Spinal cord (tissue), 10 donors: Measurements from ENCODE around the gene CYP1A1. TPM values are rescaled to one million over a fixed set of nuclear protein-coding genes. Genes with fewer than 3 reads are reported as not detected.
A peak's percentile ranks its signal among the peaks of the same experiment; 100 is the strongest.

Experiments
- DNase-seq, 6 donors: peaks; one replicate each; pipeline versions ENCODE4 v3.0.0 to v3.0.0-alpha.2; 2013 to 2015; ENCODE audit warnings: low spot score in 6 of 6, low read depth in 4 of 6
- H3K27ac ChIP-seq: one replicate; pipeline ENCODE4 v1.5.1; 2013; ENCODE audit warnings: low read depth, low read length, control low read depth
- H3K27me3 ChIP-seq: one replicate; pipeline ENCODE4 v1.6.1; 2013; ENCODE audit warnings: low read length; ENCODE audit not compliant: control insufficient read depth, insufficient read depth
- H3K36me3 ChIP-seq: one replicate; pipeline ENCODE4 v1.6.1; 2013; ENCODE audit warnings: low read length; ENCODE audit not compliant: control insufficient read depth, insufficient read depth
- H3K4me1 ChIP-seq: one replicate; pipeline ENCODE4 v1.6.1; 2013; ENCODE audit warnings: low read length; ENCODE audit not compliant: control insufficient read depth, insufficient read depth
- H3K4me3 ChIP-seq: one replicate; pipeline ENCODE4 v1.5.1; 2013; ENCODE audit warnings: low read depth, low read length, control low read depth
- H3K9me3 ChIP-seq: one replicate; pipeline ENCODE4 v1.6.1; 2013; ENCODE audit warnings: low read length; ENCODE audit not compliant: control insufficient read depth, insufficient read depth
- WGBS: methylation state at CpG from one replicate; pipeline ENCODE4 v1.1.5; 2013; ENCODE audit warnings: missing lambda C conversion rate; ENCODE audit not compliant: insufficient coverage; 5-methylcytosine and 5-hydroxymethylcytosine counted together
- polyA plus RNA-seq, 2 donors: library from polyadenylated mRNA; unstranded; fragments of 120-200 nt; gene quantifications; one replicate each; pipeline ENCODE4 v1.2.1, GENCODE V29; 2013; ENCODE audit not compliant: insufficient read length in 2 of 2
- total RNA-seq, 2 donors: library from RNA; depleted of rRNA in 1 of 2; stranded (reverse); fragments of 120-200 nt in 1 of 2; fragments of >200 nt in 1 of 2; gene quantifications; one replicate each; pipeline versions ENCODE4 v1.2.3 to v1.2.4, GENCODE V29; 2013 to 2014
- donor health status: healthy.

CYP1A1 gene
- total and polyA plus RNA-seq, 4 donors = 0.33 to 1.6 (median 1.0) TPM

- no peaks in the 10 kb centered on the region for H3K36me3 ChIP-seq
- peaks cover 14% of the 10 kb centered on the region for H3K4me1 ChIP-seq
- no peak overlapping the region for H3K27ac ChIP-seq
- WGBS = under 1% methylated on average over 86 of the region's 86 CpGs
- H3K4me3 ChIP-seq = peak overlapping the region; percentile 40
- H3K27me3 ChIP-seq = peaks cover 35% of the 10 kb centered on the region
- peak in 2 of 6 donors; percentile 44 to 77 for DNase-seq
- no peaks in the 10 kb centered on the region for H3K9me3 ChIP-seq
Measured at GRCh38 chr15:74725845-74726773, 781 bp upstream of the CYP1A1 start.

- no peak for DNase-seq
- Histone ChIP-seq H3K4me1 (peaks cover 14% of the 10 kb centered on the region), H3K36me3 (no peaks in the 10 kb centered on the region), H3K27me3 (peaks cover 33% of the 10 kb centered on the region), H3K27ac (no peak overlapping the region), H3K9me3 (no peaks in the 10 kb centered on the region), H3K4me3 (no peak overlapping the region)
Measured at GRCh38 chr15:74724570-74725224, 631 bp downstream of the CYP1A1 start.

GRCh38 chr15:74723754-74724334 lies 1.5 kb downstream of the CYP1A1 start:
- Histone ChIP-seq H3K4me3 (no peak overlapping the region), H3K27me3 (peaks cover 33% of the 10 kb centered on the region), H3K4me1 (peaks cover 14% of the 10 kb centered on the region), H3K36me3 (no peaks in the 10 kb centered on the region), H3K9me3 (no peaks in the 10 kb centered on the region), H3K27ac (no peak overlapping the region)
- DNase-seq = peak; percentile 57 to 95 (median 71)
- WGBS = no CpG with 5 or more reads among the region's 1 CpG

GRCh38 chr15:74723187-74723586 lies 2.1 kb downstream of the CYP1A1 start:
- Histone ChIP-seq H3K4me1 (peaks cover 14% of the 10 kb centered on the region), H3K27me3 (peaks cover 33% of the 10 kb centered on the region), H3K36me3 (no peaks in the 10 kb centered on the region), H3K4me3 (no peak overlapping the region), H3K27ac (no peak overlapping the region), H3K9me3 (no peaks in the 10 kb centered on the region)
- 82% methylated on average over 1 of the region's 1 CpG for whole genome bisulfite sequencing
- no peak for DNase-seq

GRCh38 chr15:74722591-74722990 lies 2.7 kb downstream of the CYP1A1 start:
- peaks cover 28% of the 10 kb centered on the region for H3K27me3 ChIP-seq

GRCh38 chr15:74716651-74717050 lies 8.7 kb downstream of the CYP1A1 start:
- no peaks in the 10 kb centered on the region for H3K27me3 ChIP-seq
- DNase-seq = no peak
- 40% methylated on average over 1 of the region's 5 CpGs for WGBS
- no peak overlapping the region for H3K4me3 ChIP-seq
- no peaks in the 10 kb centered on the region for H3K9me3 ChIP-seq
- no peaks in the 10 kb centered on the region for H3K4me1 ChIP-seq
- H3K36me3 ChIP-seq = no peaks in the 10 kb centered on the region
- H3K27ac ChIP-seq = no peak overlapping the region

More at GRCh38 chr15:74722591-74722990, 2.7 kb downstream of the CYP1A1 start:
- Histone ChIP-seq H3K9me3 (no peaks in the 10 kb centered on the region), H3K4me3 (no peak overlapping the region), H3K27ac (no peak overlapping the region), H3K36me3 (no peaks in the 10 kb centered on the region), H3K4me1 (peaks cover 14% of the 10 kb centered on the region)
- DNase-seq = no peak
- WGBS = 93% methylated on average over 13 of the region's 13 CpGs

- Histone ChIP-seq H3K27me3 (peaks cover 12% of the 10 kb centered on the region), H3K4me3 (no peak overlapping the region), H3K36me3 (no peaks in the 10 kb centered on the region), H3K4me1 (no peaks in the 10 kb centered on the region), H3K27ac (no peak overlapping the region), H3K9me3 (no peaks in the 10 kb centered on the region)
- no CpG with 5 or more reads among the region's 3 CpGs for WGBS
- DNase-seq = no peak
Measured at GRCh38 chr15:74712311-74712710, 13.0 kb downstream of the CYP1A1 start.

GRCh38 chr15:74710319-74711094 lies 14.8 kb downstream of the CYP1A1 start:
- Histone ChIP-seq H3K27ac (no peak overlapping the region), H3K4me3 (no peak overlapping the region), H3K27me3 (peaks cover 16% of the 10 kb centered on the region), H3K9me3 (no peaks in the 10 kb centered on the region), H3K36me3 (no peaks in the 10 kb centered on the region), H3K4me1 (no peaks in the 10 kb centered on the region)
- DNase-seq = no peak
- WGBS = 48% methylated on average over 2 of the region's 3 CpGs

GRCh38 chr15:74709892-74710291 lies 15.4 kb downstream of the CYP1A1 start:
- peaks cover 16% of the 10 kb centered on the region for H3K27me3 ChIP-seq
- no peaks in the 10 kb centered on the region for H3K4me1 ChIP-seq
- no peak for DNase-seq
- H3K4me3 ChIP-seq = no peak overlapping the region
- H3K9me3 ChIP-seq = no peaks in the 10 kb centered on the region
- H3K27ac ChIP-seq = no peak overlapping the region
- no CpG with 5 or more reads among the region's 3 CpGs for WGBS
- H3K36me3 ChIP-seq = no peaks in the 10 kb centered on the region
